Transverse colon (tissue), 4 donors: ENCODE results near the gene STARD13. TPM values are rescaled to one million over a fixed set of nuclear protein-coding genes. Genes with fewer than 3 reads are reported as not detected.
A peak's percentile ranks its signal among the peaks of the same experiment; 100 is the strongest.

Experiments used
- DNase-seq: peaks from one replicate; pipeline ENCODE4 v3.0.0-alpha.2; 2019
- H3K27ac ChIP-seq, 4 donors: fragments of 200-600 bp; sonication (generic); 2 replicates each; pipeline ENCODE4 v1.5.1; 2016 to 2018; ENCODE audit warnings: inconsistent platforms in 4 of 4
- H3K27me3 ChIP-seq: fragments of 200-600 bp; sonication (generic); 2 replicates; pipeline ENCODE4 v1.5.1; 2017; ENCODE audit warnings: inconsistent platforms
- H3K36me3 ChIP-seq, 4 donors: fragments of 200-600 bp; sonication (generic); 2 replicates each; pipeline ENCODE4 v1.5.1; 2017 to 2019; ENCODE audit warnings: inconsistent platforms in 4 of 4
- H3K4me1 ChIP-seq, 4 donors: fragments of 200-600 bp; sonication (generic); 2 replicates each; pipeline ENCODE4 v1.5.1; 2017 to 2020; ENCODE audit warnings: inconsistent platforms in 4 of 4
- H3K4me3 ChIP-seq, 4 donors: fragments of 200-600 bp; sonication (generic); 1 replicate in 1 of 4; 2 replicates in 3 of 4; pipeline versions ENCODE4 v1.5.1 to v1.6.1; 2017 to 2019; ENCODE audit warnings: inconsistent platforms in 4 of 4
- H3K9me3 ChIP-seq, 2 donors: fragments of 200-600 bp; sonication (generic); 2 replicates each; pipeline ENCODE4 v1.5.1; 2017 to 2019; ENCODE audit warnings: inconsistent platforms in 2 of 2
- EP300 ChIP-seq: sonication (generic); formaldehyde crosslinking; IDR thresholded peaks from one replicate; pipeline ENCODE4 v1.6.1; 2017; ENCODE audit warnings: antibody characterized with exemption, low read depth
- POLR2A ChIP-seq: fragments of 450-650 bp; IDR thresholded peaks from one replicate; pipeline ENCODE4 v1.6.1; 2016; ENCODE audit warnings: antibody characterized with exemption, mild to moderate bottlenecking, moderate library complexity
- POLR2AphosphoS5 ChIP-seq, 3 donors: sonication (generic); formaldehyde crosslinking; IDR thresholded peaks; one replicate each; pipeline ENCODE4 v1.6.1; 2016; ENCODE audit warnings: antibody characterized with exemption in 3 of 3
- WGBS, 2 donors: methylation state at CpG; one replicate each; pipeline ENCODE4 v1.1.5; 2018; ENCODE audit warnings: low coverage in 1 of 2; 5-methylcytosine and 5-hydroxymethylcytosine counted together
- in situ Hi-C, 4 donors: fragments of 200-750 bp; cut with MboI; loops; one replicate each; pipeline versions ENCODE4 v1.15.0 to v1.15.1; 2017; ENCODE audit warnings: low sequenced_read_pairs in 3 of 4, low pct_ligation_motif_present in 1 of 4, low pct_unique_long_range_greater_than_20kb in 1 of 4
- intact Hi-C: fragments of 100-400 bp; cut with DNase I; formaldehyde crosslinking; loops from one replicate; pipeline ENCODE4 v1.15.1; 2023; ENCODE audit warnings: low total_unique reads
- total RNA-seq, 4 donors: library from RNA; depleted of rRNA; stranded (reverse); fragments of >200 nt; gene quantifications; one replicate each; pipeline ENCODE4 v1.1.0, GENCODE V29; 2016
- TF ChIP-seq, protein P1 (sequence below), 5 experiments: fragments of 200-600 bp in 3 of 5; fragments of 450-650 bp in 2 of 5; sonication (generic) in 3 of 5; IDR thresholded peaks; 1 replicate in 2 of 5; 2 replicates in 3 of 5; pipeline ENCODE4 v1.5.1; 2016 to 2017; ENCODE audit warnings: antibody characterized with exemption in 5 of 5, inconsistent platforms in 3 of 5, mild to moderate bottlenecking in 2 of 5, moderate library complexity in 1 of 5

The STARD13 gene
- total RNA-seq, 4 donors from 2014 or later = 18.1 to 107 (median 41.5) TPM

DNA sequence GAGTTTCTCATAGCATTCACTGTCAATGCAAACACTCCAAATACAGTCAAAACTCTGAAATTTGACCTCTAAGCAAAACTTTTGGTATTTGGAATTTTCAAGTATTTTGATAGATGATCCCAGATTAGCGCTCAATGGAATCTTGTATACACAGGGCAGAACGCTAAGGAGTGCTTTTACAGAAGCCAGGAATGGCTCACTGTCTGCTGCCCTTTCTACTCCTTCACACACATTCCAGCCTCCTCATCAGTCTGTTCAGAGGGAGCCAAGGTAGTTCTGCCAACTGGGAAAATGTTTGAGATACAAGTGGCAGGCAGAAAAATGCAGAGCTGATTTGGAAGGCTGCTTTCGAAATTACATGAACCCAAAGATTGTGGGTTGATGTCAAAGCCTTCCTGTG, 4.4 kb upstream of the STARD13 start:
- Histone ChIP-seq H3K4me1 (peaks cover 0 to 8% (median 3%) of the 10 kb centered on the region in 4 donors), H3K9me3 (no peaks in the 10 kb centered on the region), H3K36me3 (no peaks in the 10 kb centered on the region), H3K27ac (peak overlapping the region in 2 of 4 donors; percentile 3 to 29), H3K27me3 (no peaks in the 10 kb centered on the region), H3K4me3 (no peak overlapping the region)
- no peak for TF ChIP-seq EP300
- no peak for TF ChIP-seq POLR2AphosphoS5 (IDR thresholded peaks at IDR 0.05)
- TF ChIP-seq POLR2A = no peak
- TF ChIP-seq, protein P1, sequence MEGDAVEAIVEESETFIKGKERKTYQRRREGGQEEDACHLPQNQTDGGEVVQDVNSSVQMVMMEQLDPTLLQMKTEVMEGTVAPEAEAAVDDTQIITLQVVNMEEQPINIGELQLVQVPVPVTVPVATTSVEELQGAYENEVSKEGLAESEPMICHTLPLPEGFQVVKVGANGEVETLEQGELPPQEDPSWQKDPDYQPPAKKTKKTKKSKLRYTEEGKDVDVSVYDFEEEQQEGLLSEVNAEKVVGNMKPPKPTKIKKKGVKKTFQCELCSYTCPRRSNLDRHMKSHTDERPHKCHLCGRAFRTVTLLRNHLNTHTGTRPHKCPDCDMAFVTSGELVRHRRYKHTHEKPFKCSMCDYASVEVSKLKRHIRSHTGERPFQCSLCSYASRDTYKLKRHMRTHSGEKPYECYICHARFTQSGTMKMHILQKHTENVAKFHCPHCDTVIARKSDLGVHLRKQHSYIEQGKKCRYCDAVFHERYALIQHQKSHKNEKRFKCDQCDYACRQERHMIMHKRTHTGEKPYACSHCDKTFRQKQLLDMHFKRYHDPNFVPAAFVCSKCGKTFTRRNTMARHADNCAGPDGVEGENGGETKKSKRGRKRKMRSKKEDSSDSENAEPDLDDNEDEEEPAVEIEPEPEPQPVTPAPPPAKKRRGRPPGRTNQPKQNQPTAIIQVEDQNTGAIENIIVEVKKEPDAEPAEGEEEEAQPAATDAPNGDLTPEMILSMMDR (IDR thresholded peaks at IDR 0.05) = no peak
- 86% methylated on average over 3 of the region's 3 CpGs; no CpG with 5 or more reads in 1 of the 2 donors for WGBS, 2 donors
- in situ Hi-C loops (no loop called here), intact Hi-C loops (loop anchor here (10.0 kb wide), 2 partner anchors 75 to 255 kb away; no protein-coding TSS in a partner anchor)
- DNase-seq = no peak

- H3K36me3 ChIP-seq = no peaks in the 10 kb centered on the region
- no peaks in the 10 kb centered on the region for H3K27me3 ChIP-seq
- 80 to 82% methylated on average over 10 to 15 of the region's 15 CpGs for WGBS, 2 donors
- TF ChIP-seq, protein P1 (IDR thresholded peaks at IDR 0.05) = no peak
- no peak for TF ChIP-seq POLR2AphosphoS5 (IDR thresholded peaks at IDR 0.05)
- no peak for TF ChIP-seq EP300
- no peak for TF ChIP-seq POLR2A
- no peak overlapping the region for H3K4me3 ChIP-seq
- peak overlapping the region; percentile 90 to 95 (median 92) for H3K27ac ChIP-seq
- in situ Hi-C loops (no loop called here), intact Hi-C loops (loop anchor here (10.0 kb wide), 2 partner anchors 73 to 257 kb away; no protein-coding TSS in a partner anchor)
- no peak for DNase-seq
- H3K9me3 ChIP-seq = no peaks in the 10 kb centered on the region
- H3K4me1 ChIP-seq = peaks cover 3 to 31% (median 15%) of the 10 kb centered on the region in 4 donors
Measured at GRCh38 chr13:33287142-33287882, 1.8 kb upstream of the STARD13 start.

GRCh38 chr13:33286128-33286527, 573 bp upstream of the STARD13 start:
- 12 to 25% methylated on average over 4 to 5 of the region's 5 CpGs for WGBS, 2 donors
- no peaks in the 10 kb centered on the region for H3K27me3 ChIP-seq
- peak overlapping the region in 3 of 4 donors; percentile 47 to 82 (median 56) for H3K4me3 ChIP-seq
- TF ChIP-seq, protein P1 (IDR thresholded peaks at IDR 0.05) = no peak
- no peak for TF ChIP-seq EP300
- no peak for TF ChIP-seq POLR2AphosphoS5 (IDR thresholded peaks at IDR 0.05)
- TF ChIP-seq POLR2A = no peak
- peak overlapping the region; percentile 90 to 95 (median 92) for H3K27ac ChIP-seq
- no peak for DNase-seq
- in situ Hi-C loops = no loop called here
- H3K36me3 ChIP-seq = no peaks in the 10 kb centered on the region
- peaks cover 5 to 39% (median 16%) of the 10 kb centered on the region in 4 donors for H3K4me1 ChIP-seq
- intact Hi-C loops = loop anchor here (10.0 kb wide), 2 partner anchors 71 to 259 kb away; no protein-coding TSS in a partner anchor
- no peaks in the 10 kb centered on the region for H3K9me3 ChIP-seq

GRCh38 chr13:33284916-33285315, 639 bp downstream of the STARD13 start:
- Histone ChIP-seq H3K4me1 (peaks cover 5 to 51% (median 28%) of the 10 kb centered on the region in 4 donors), H3K27me3 (no peaks in the 10 kb centered on the region), H3K36me3 (no peaks in the 10 kb centered on the region), H3K27ac (peak overlapping the region; percentile 90 to 95 (median 92)), H3K9me3 (no peaks in the 10 kb centered on the region), H3K4me3 (peak overlapping the region; percentile 47 to 82 (median 54))
- TF ChIP-seq POLR2AphosphoS5 (IDR thresholded peaks at IDR 0.05) (peak in 1 of 3 donors; percentile 13), EP300 (no peak), POLR2A (no peak)
- TF ChIP-seq, protein P1 (IDR thresholded peaks at IDR 0.05) = no peak
- no peak for DNase-seq
- in situ Hi-C loops = no loop called here
- 0 to 12% methylated on average over 5 to 6 of the region's 6 CpGs for WGBS, 2 donors
- intact Hi-C loops = loop anchor here (10.0 kb wide), 2 partner anchors 70 to 260 kb away; no protein-coding TSS in a partner anchor
